ENCODE results near the gene SLC7A6. TPM values are rescaled to one million over a fixed set of nuclear protein-coding genes. Genes with fewer than 3 reads are reported as not detected.

SLC7A6 gene
- total RNA-seq (2014; rRNA removed; shearing (Covaris generic); ENCODE audit: low replicate concordance), result 44.2 and 83.2 TPM in 2 replicates

DNA sequence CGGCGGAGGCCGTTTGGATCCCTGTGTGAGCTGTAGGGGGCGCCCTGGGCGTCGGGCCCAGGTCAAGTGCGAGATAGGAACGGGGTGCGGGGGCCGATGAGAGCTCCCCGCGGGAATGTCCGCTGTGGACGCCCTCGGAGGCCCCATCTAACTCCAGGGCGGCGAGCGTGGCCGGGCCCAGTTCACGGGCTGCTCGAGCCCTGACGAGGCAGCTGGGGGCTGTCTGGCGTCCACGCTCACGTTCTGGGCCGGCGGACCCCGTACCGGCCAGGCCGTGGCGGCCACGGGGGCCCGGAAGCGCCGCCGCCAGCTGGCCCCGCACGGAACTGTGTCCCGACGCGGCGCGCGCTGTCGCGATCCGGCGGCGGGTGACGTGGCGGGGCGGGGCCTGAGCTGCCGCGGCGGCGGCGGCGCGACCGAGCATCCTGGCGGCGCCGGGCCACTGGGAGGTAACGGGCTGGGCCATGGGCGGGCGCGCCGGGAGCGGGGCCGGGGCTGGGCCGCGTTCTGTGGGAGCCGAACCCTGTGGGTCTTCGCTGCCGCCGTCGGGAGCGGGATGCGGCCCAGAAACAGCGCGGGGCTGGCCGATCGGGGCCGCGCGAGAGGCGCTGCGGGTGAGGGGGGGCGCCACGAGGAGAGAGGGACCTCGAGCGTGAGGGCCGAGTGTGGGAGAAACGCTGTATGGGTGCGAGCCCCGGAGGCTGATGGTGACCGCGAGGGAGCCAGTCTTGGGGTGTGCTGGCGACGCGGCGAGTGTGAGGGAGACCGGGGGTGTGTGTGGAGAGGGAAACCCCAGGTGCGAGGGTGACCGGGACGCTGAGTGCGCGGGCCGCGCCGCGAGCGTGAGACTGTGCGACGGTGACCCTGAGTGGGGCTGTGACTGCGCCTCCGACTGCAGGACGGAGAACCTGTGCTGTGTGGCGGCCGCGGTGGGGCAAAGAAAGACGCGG, at the start of gene SLC7A6:
SLC7A6 (plus strand) TSS at position 399 of the 950 bp plus-strand sequence. CDS start 10,201 bp downstream, outside the sequence.
- Histone ChIP-seq H3K4me3 (ENCODE audit: low read length) (peak within 1 kb of the TSS; percentile 78), H3K27me3 (ENCODE audit: low read length) (no peaks in the 10 kb centered on the region), H3K36me3 (ENCODE audit: insufficient read depth, low read length) (peaks cover 11% of the 10 kb centered on the region; the same call in 1 of the 2 replicates), H2AFZ (ENCODE audit: low read length) (peak within 1 kb of the TSS; percentile 73; the same call in 1 of the 2 replicates), H3K9ac (ENCODE audit: low read length) (peak within 1 kb of the TSS; percentile 96), H4K20me1 (ENCODE audit: insufficient read depth, low read depth, low read length) (peaks cover 7% of the 10 kb centered on the region; the same call in 1 of the 2 replicates), H3K9me3 (ENCODE audit: low read length) (no peaks in the 10 kb centered on the region), H3K4me1 (ENCODE audit: low read length) (peaks cover 54% of the 10 kb centered on the region), H3K79me2 (ENCODE audit: low read length) (peaks cover 55% of the 10 kb centered on the region), H3K9me2 (replicated peaks; ENCODE audit: insufficient read depth, low read length) (no peaks in the 10 kb centered on the region), H3K4me2 (ENCODE audit: low read depth, low read length, poor library complexity, severe bottlenecking) (peak within 1 kb of the TSS; percentile 89), H3K27ac (ENCODE audit: low read length) (peak within 1 kb of the TSS; percentile 79)
- DNase-seq, result peak; percentile 92

DNA sequence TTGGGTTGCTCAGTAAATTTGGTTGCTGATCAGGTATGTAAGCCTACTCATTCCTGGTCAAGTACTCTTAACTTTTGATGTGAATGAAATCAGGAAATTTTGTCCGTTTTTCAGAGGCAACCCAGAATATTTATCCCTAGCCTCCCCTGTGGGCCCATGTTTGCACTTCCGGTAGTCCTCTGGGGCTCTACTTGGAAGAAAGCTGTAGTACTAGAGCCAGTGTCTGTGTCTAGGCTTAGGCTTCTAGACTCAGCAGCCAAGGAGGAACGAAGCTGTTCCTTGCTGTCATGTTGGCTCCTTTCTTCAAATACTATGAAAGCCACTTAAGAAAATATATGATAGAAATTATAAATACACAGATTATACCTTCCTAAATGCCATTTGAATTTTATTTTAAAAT, 49.6 kb upstream of the SLC7A6 start:
- DNase-seq, result no peak
- H3K27ac ChIP-seq (ENCODE audit: low read length), result peak overlapping the region; percentile 66
- no peaks in the 10 kb centered on the region for H3K9me3 ChIP-seq (ENCODE audit: low read length)
- no peaks in the 10 kb centered on the region for H3K27me3 ChIP-seq (ENCODE audit: low read length)
- H3K36me3 ChIP-seq (ENCODE audit: insufficient read depth, low read length), result no peaks in the 10 kb centered on the region
- H3K9me2 ChIP-seq (replicated peaks; ENCODE audit: insufficient read depth, low read length), result no peaks in the 10 kb centered on the region
- H3K9ac ChIP-seq (ENCODE audit: low read length), result 0 out of 2 replicates have a peak overlapping the region, but pooled peaks have one; percentile 21
- no peaks in the 10 kb centered on the region for H4K20me1 ChIP-seq (ENCODE audit: insufficient read depth, low read depth, low read length)
- H2AFZ ChIP-seq (ENCODE audit: low read length), result no peak overlapping the region
- H3K4me3 ChIP-seq (ENCODE audit: low read length), result no peak overlapping the region
- H3K4me2 ChIP-seq (ENCODE audit: low read depth, low read length, poor library complexity, severe bottlenecking), result peak overlapping the region; percentile 33
- peaks cover 58% of the 10 kb centered on the region for H3K79me2 ChIP-seq (ENCODE audit: low read length)
- peaks cover 34% of the 10 kb centered on the region for H3K4me1 ChIP-seq (ENCODE audit: low read length)

DNA sequence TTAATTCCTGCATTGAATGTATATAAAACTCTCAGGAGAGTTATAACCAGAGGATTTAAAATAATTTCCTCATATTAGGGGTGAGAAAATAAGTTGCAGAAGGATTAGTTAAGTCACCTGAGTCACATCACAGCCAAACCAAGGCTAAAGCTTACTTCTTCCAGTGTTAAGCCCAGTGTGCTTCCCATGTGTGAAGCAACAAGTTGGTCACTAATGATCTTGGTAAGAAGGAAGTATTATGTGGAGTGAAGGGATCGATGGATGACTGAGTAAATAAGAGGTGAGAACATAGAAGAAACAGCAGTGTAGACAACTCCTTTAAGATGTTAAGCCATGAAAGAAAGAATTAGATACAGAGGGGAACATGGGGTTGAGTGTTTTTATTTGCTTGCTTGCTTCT, 49.0 kb upstream of the SLC7A6 start:
- Histone ChIP-seq H3K36me3 (ENCODE audit: insufficient read depth, low read length) (no peaks in the 10 kb centered on the region), H3K4me3 (ENCODE audit: low read length) (no peak overlapping the region), H2AFZ (ENCODE audit: low read length) (no peak overlapping the region), H3K9me3 (ENCODE audit: low read length) (no peaks in the 10 kb centered on the region), H3K4me1 (ENCODE audit: low read length) (peaks cover 40% of the 10 kb centered on the region), H3K9me2 (replicated peaks; ENCODE audit: insufficient read depth, low read length) (no peaks in the 10 kb centered on the region), H3K9ac (ENCODE audit: low read length) (no peak overlapping the region), H3K27ac (ENCODE audit: low read length) (peak overlapping the region; percentile 66), H3K27me3 (ENCODE audit: low read length) (no peaks in the 10 kb centered on the region), H3K79me2 (ENCODE audit: low read length) (peaks cover 62% of the 10 kb centered on the region), H3K4me2 (ENCODE audit: low read depth, low read length, poor library complexity, severe bottlenecking) (no peak overlapping the region), H4K20me1 (ENCODE audit: insufficient read depth, low read depth, low read length) (no peaks in the 10 kb centered on the region)
- DNase-seq, result no peak

DNA sequence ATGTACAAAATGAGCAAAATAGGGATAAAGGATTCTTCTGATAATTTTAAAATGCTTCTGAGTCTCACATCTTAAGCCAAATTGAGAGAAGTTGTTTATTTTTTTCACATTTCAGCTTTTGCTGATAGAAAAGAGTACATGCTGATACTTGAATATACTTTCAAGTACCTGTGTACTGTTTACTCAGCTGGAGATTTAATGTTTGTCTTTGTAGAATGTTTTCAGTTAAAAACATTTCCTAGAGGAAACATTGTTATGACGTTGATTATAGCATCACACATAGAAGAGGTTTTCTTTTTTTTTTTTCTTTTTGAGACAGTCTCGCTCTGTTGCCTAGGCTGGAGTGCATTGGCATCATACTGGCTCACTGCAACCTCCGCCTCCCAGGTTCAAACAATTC, 48.1 kb upstream of the SLC7A6 start:
- H3K79me2 ChIP-seq (ENCODE audit: low read length), result peaks cover 62% of the 10 kb centered on the region
- H3K9ac ChIP-seq (ENCODE audit: low read length), result no peak overlapping the region

DNA sequence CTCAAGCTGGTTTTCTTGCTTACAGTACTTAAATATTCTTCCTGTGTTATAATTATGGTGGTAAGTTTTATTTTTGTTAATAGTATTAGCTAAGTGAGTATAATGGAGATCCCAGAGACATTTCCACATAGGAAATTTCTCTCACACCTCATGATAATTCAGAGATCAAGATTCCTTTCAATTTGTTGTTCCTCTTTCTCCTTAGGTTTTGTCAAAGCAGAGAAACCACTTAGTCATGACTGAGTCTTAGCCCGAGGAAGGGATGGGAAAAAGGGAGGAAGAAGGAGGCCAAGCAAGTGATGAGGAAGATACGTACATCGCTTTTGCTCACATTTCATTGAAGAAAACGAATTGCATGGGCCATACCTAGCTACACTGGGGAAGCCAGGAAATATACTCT, 46.8 kb upstream of the SLC7A6 start:
- Histone ChIP-seq H4K20me1 (ENCODE audit: insufficient read depth, low read depth, low read length) (no peaks in the 10 kb centered on the region), H3K9me3 (ENCODE audit: low read length) (no peaks in the 10 kb centered on the region), H2AFZ (ENCODE audit: low read length) (no peak overlapping the region), H3K9me2 (replicated peaks; ENCODE audit: insufficient read depth, low read length) (no peaks in the 10 kb centered on the region), H3K79me2 (ENCODE audit: low read length) (peaks cover 61% of the 10 kb centered on the region), H3K27ac (ENCODE audit: low read length) (no peak overlapping the region), H3K4me3 (ENCODE audit: low read length) (no peak overlapping the region), H3K9ac (ENCODE audit: low read length) (no peak overlapping the region), H3K27me3 (ENCODE audit: low read length) (no peaks in the 10 kb centered on the region), H3K36me3 (ENCODE audit: insufficient read depth, low read length) (no peaks in the 10 kb centered on the region), H3K4me1 (ENCODE audit: low read length) (peaks cover 57% of the 10 kb centered on the region), H3K4me2 (ENCODE audit: low read depth, low read length, poor library complexity, severe bottlenecking) (no peak overlapping the region)
- DNase-seq, result peak; percentile 36

More for the DNA sequence above, 48.1 kb upstream of the SLC7A6 start:
- Histone ChIP-seq H3K4me3 (ENCODE audit: low read length) (no peak overlapping the region), H2AFZ (ENCODE audit: low read length) (no peak overlapping the region), H3K27ac (ENCODE audit: low read length) (no peak overlapping the region; the same call in 1 of the 2 replicates), H3K9me3 (ENCODE audit: low read length) (no peaks in the 10 kb centered on the region), H4K20me1 (ENCODE audit: insufficient read depth, low read depth, low read length) (no peaks in the 10 kb centered on the region), H3K4me1 (ENCODE audit: low read length) (peaks cover 45% of the 10 kb centered on the region), H3K36me3 (ENCODE audit: insufficient read depth, low read length) (no peaks in the 10 kb centered on the region), H3K9me2 (replicated peaks; ENCODE audit: insufficient read depth, low read length) (no peaks in the 10 kb centered on the region), H3K4me2 (ENCODE audit: low read depth, low read length, poor library complexity, severe bottlenecking) (no peak overlapping the region), H3K27me3 (ENCODE audit: low read length) (no peaks in the 10 kb centered on the region)
- DNase-seq, result no peak

DNA sequence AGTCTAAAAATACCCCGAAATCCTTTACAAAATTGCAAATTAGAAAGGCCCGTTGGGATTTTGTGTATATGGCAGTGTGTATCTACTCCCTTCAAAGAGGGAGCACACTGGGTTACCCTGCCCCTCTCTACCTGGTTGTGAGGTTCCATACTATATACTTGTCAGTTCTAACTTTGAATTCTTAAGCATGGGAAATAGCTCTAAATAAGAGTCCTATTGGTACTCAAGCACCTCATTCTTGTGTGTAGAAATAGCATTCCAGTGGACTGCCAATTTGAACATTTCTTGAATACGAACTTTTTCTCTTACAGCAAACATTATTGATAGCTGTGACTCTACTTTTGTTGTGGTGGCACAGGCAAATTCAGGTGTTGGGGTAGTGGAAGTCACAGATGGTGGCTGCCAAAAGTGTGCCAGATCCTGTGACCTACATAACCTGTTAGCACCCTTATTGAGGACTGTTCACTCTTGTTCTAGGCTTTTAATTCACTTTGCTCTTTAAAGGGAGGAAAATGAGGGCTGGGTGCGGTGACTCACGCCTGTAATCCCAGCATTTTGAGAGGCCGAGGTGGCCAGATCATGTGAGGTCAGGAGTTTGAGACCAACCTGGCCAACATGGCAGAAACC, 44.5 kb upstream of the SLC7A6 start:
- no peaks in the 10 kb centered on the region for H3K27me3 ChIP-seq (ENCODE audit: low read length)

DNA sequence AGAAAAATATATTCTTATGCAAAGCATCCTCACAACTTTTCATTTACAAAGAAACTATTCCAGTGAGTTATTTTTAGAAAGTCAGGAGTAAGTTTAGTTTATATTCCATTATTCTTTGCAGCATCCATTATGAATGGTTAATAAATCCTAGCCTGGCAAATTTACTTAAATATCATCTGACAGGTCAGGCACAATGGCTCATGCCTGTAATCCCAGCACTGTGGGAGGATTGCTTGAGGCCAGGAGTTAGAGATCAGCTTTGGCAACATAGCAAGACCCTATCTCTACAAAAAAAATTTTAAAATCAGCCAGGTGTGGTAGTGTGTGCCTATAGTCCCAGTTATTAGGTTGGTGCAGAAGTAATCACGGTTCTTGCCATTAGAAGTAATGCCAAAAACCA, 41.3 kb upstream of the SLC7A6 start:
- no peak for DNase-seq
- no peaks in the 10 kb centered on the region for H3K27me3 ChIP-seq (ENCODE audit: low read length)
- peak overlapping the region; percentile 67 for H3K27ac ChIP-seq (ENCODE audit: low read length)
- H3K4me2 ChIP-seq (ENCODE audit: low read depth, low read length, poor library complexity, severe bottlenecking), result no peak overlapping the region
- H3K9ac ChIP-seq (ENCODE audit: low read length), result no peak overlapping the region
- H3K36me3 ChIP-seq (ENCODE audit: insufficient read depth, low read length), result no peaks in the 10 kb centered on the region
- H4K20me1 ChIP-seq (ENCODE audit: insufficient read depth, low read depth, low read length), result no peaks in the 10 kb centered on the region
- H3K79me2 ChIP-seq (ENCODE audit: low read length), result peaks cover 43% of the 10 kb centered on the region
- peaks cover 68% of the 10 kb centered on the region for H3K4me1 ChIP-seq (ENCODE audit: low read length)
- no peak overlapping the region for H3K4me3 ChIP-seq (ENCODE audit: low read length)
- H2AFZ ChIP-seq (ENCODE audit: low read length), result no peak overlapping the region
- no peaks in the 10 kb centered on the region for H3K9me3 ChIP-seq (ENCODE audit: low read length)
- no peaks in the 10 kb centered on the region for H3K9me2 ChIP-seq (replicated peaks; ENCODE audit: insufficient read depth, low read length)

More for the DNA sequence above, 44.5 kb upstream of the SLC7A6 start:
- Histone ChIP-seq H3K79me2 (ENCODE audit: low read length) (peaks cover 56% of the 10 kb centered on the region), H4K20me1 (ENCODE audit: insufficient read depth, low read depth, low read length) (no peaks in the 10 kb centered on the region), H2AFZ (ENCODE audit: low read length) (no peak overlapping the region), H3K27ac (ENCODE audit: low read length) (peak overlapping the region; percentile 61), H3K9ac (ENCODE audit: low read length) (no peak overlapping the region; the same call in 1 of the 2 replicates), H3K4me2 (ENCODE audit: low read depth, low read length, poor library complexity, severe bottlenecking) (peak overlapping the region; percentile 48), H3K9me3 (ENCODE audit: low read length) (no peaks in the 10 kb centered on the region), H3K36me3 (ENCODE audit: insufficient read depth, low read length) (no peaks in the 10 kb centered on the region), H3K4me1 (ENCODE audit: low read length) (peaks cover 48% of the 10 kb centered on the region), H3K9me2 (replicated peaks; ENCODE audit: insufficient read depth, low read length) (no peaks in the 10 kb centered on the region), H3K4me3 (ENCODE audit: low read length) (no peak overlapping the region)
- DNase-seq, result no peak

DNA sequence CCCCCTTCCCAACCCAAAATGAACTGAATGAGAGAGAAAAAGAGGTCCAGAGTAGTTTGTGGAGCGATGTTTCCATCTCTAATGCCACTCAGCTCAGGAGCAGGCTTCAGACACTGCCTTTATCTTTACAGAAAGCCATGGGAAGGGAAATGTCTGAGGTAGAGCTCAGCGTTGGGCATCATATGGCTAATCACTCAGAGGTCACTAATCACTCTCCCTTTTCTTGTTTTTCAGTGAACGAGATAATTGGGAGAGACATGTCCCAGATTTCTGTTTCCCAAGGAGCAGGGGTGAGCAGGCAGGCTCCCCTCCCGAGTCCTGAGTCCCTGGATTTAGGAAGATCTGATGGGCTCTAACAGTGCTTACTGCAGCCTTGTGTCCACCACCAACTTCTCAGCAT, 38.2 kb upstream of the SLC7A6 start:
- Histone ChIP-seq H3K4me3 (ENCODE audit: low read length) (no peak overlapping the region), H3K9ac (ENCODE audit: low read length) (no peak overlapping the region), H2AFZ (ENCODE audit: low read length) (no peak overlapping the region), H3K4me1 (ENCODE audit: low read length) (peaks cover 60% of the 10 kb centered on the region), H3K9me3 (ENCODE audit: low read length) (no peaks in the 10 kb centered on the region), H3K79me2 (ENCODE audit: low read length) (peaks cover 32% of the 10 kb centered on the region), H4K20me1 (ENCODE audit: insufficient read depth, low read depth, low read length) (no peaks in the 10 kb centered on the region), H3K27ac (ENCODE audit: low read length) (peak overlapping the region; percentile 50; the same call in 1 of the 2 replicates), H3K27me3 (ENCODE audit: low read length) (no peaks in the 10 kb centered on the region), H3K9me2 (replicated peaks; ENCODE audit: insufficient read depth, low read length) (no peaks in the 10 kb centered on the region), H3K36me3 (ENCODE audit: insufficient read depth, low read length) (no peaks in the 10 kb centered on the region), H3K4me2 (ENCODE audit: low read depth, low read length, poor library complexity, severe bottlenecking) (no peak overlapping the region)
- DNase-seq, result no peak

Data from Karpas-422 (cell line).